Stimulated activated memory B cell treated with anti-CD40 and anti-IgM and Interleukin-4, amounts not matched to agents 10 μg/mL and 1 μg/mL and 100 μg/mL, for 72 hours (primary cell): ENCODE data around the gene MERTK.
"Not testable (repeated sequence)": the region's sequence is repeated elsewhere in the genome, so short reads cannot be mapped to it uniquely, and the experiment has no call there.

Source experiments
- ATAC-seq: fragments of 150-1000 bp; cut with Tn5 transposase; 2 replicates; pipeline ENCODE4 v1.10.0; 2021
- H3K27ac Mint-ChIP-seq: one replicate; pipeline ENCODE4 v1.8.0; 2022; ENCODE audit warnings: mild to moderate bottlenecking, mixed read lengths
- H3K27me3 Mint-ChIP-seq: one replicate; pipeline ENCODE4 v1.8.0; 2022; ENCODE audit warnings: mixed read lengths
- H3K36me3 Mint-ChIP-seq: one replicate; pipeline ENCODE4 v1.8.0; 2022; ENCODE audit warnings: mixed read lengths
- H3K4me1 Mint-ChIP-seq: one replicate; pipeline ENCODE4 v1.8.0; 2022; ENCODE audit warnings: mixed read lengths
- H3K4me3 Mint-ChIP-seq: one replicate; pipeline ENCODE4 v1.8.0; 2022; ENCODE audit warnings: mild to moderate bottlenecking, moderate library complexity, mixed read lengths
- H3K9me3 Mint-ChIP-seq: one replicate; pipeline ENCODE4 v1.8.0; 2022; ENCODE audit warnings: mixed read lengths

The MERTK gene

GRCh38 chr2:111924617-111925107 is 26.3 kb downstream of the MERTK start:
- no peak overlapping the region for H3K4me3 Mint-ChIP-seq
- no peaks in the 10 kb centered on the region for H3K9me3 Mint-ChIP-seq
- ATAC-seq: no peak
- no peaks in the 10 kb centered on the region for H3K4me1 Mint-ChIP-seq
- H3K36me3 Mint-ChIP-seq: no peaks in the 10 kb centered on the region
- H3K27ac Mint-ChIP-seq: no peak overlapping the region
- H3K27me3 Mint-ChIP-seq: no peaks in the 10 kb centered on the region

GRCh38 chr2:111927723-111928122 is 29.3 kb downstream of the MERTK start:
- Mint-ChIP-seq H3K27ac (no peak overlapping the region), H3K4me1 (no peaks in the 10 kb centered on the region), H3K4me3 (no peak overlapping the region), H3K36me3 (no peaks in the 10 kb centered on the region), H3K9me3 (no peaks in the 10 kb centered on the region), H3K27me3 (peaks cover 6% of the 10 kb centered on the region)
- ATAC-seq: no peak

GRCh38 chr2:111930409-111930808 is 32.0 kb downstream of the MERTK start:
- Mint-ChIP-seq H3K9me3 (no peaks in the 10 kb centered on the region), H3K4me1 (no peaks in the 10 kb centered on the region), H3K27me3 (peaks cover 23% of the 10 kb centered on the region), H3K27ac (no peak overlapping the region), H3K4me3 (no peak overlapping the region), H3K36me3 (no peaks in the 10 kb centered on the region)
- ATAC-seq: peak; percentile 44

- no peaks in the 10 kb centered on the region for H3K4me1 Mint-ChIP-seq
- no peaks in the 10 kb centered on the region for H3K9me3 Mint-ChIP-seq
- no peak overlapping the region for H3K4me3 Mint-ChIP-seq
- H3K36me3 Mint-ChIP-seq: no peaks in the 10 kb centered on the region
- H3K27me3 Mint-ChIP-seq: peaks cover 25% of the 10 kb centered on the region
- no peak for ATAC-seq
- no peak overlapping the region for H3K27ac Mint-ChIP-seq
Measured at GRCh38 chr2:111930875-111931274, 32.5 kb downstream of the MERTK start.

- H3K4me3 Mint-ChIP-seq: no peak overlapping the region
- no peaks in the 10 kb centered on the region for H3K9me3 Mint-ChIP-seq
- H3K27me3 Mint-ChIP-seq: peaks cover 27% of the 10 kb centered on the region
- no peak for ATAC-seq
- no peaks in the 10 kb centered on the region for H3K36me3 Mint-ChIP-seq
- H3K4me1 Mint-ChIP-seq: no peaks in the 10 kb centered on the region
- no peak overlapping the region for H3K27ac Mint-ChIP-seq
Measured at GRCh38 chr2:111932841-111933291, 34.5 kb downstream of the MERTK start.

- not testable (repeated sequence) for H3K27ac Mint-ChIP-seq, H3K4me3 Mint-ChIP-seq, H3K4me1 Mint-ChIP-seq, H3K36me3 Mint-ChIP-seq, H3K9me3 Mint-ChIP-seq, ATAC-seq
- peaks cover 38% of the 10 kb centered on the region for H3K27me3 Mint-ChIP-seq
Measured at GRCh38 chr2:111933900-111934299, 35.5 kb downstream of the MERTK start.

GRCh38 chr2:111936881-111937280 is 38.5 kb downstream of the MERTK start:
- Mint-ChIP-seq H3K27ac (no peak overlapping the region), H3K4me3 (no peak overlapping the region), H3K27me3 (peaks cover 60% of the 10 kb centered on the region), H3K9me3 (no peaks in the 10 kb centered on the region), H3K4me1 (no peaks in the 10 kb centered on the region), H3K36me3 (no peaks in the 10 kb centered on the region)
- ATAC-seq: no peak

GRCh38 chr2:111938392-111938791 is 40.0 kb downstream of the MERTK start:
- Mint-ChIP-seq H3K27ac (no peak overlapping the region), H3K4me3 (no peak overlapping the region), H3K36me3 (no peaks in the 10 kb centered on the region), H3K27me3 (peaks cover 65% of the 10 kb centered on the region), H3K4me1 (no peaks in the 10 kb centered on the region), H3K9me3 (no peaks in the 10 kb centered on the region)
- ATAC-seq: no peak

GRCh38 chr2:111940333-111941196 is 42.2 kb downstream of the MERTK start:
- H3K27me3 Mint-ChIP-seq: peaks cover 51% of the 10 kb centered on the region
- H3K9me3 Mint-ChIP-seq: no peaks in the 10 kb centered on the region
- H3K27ac Mint-ChIP-seq: no peak overlapping the region
- H3K36me3 Mint-ChIP-seq: no peaks in the 10 kb centered on the region
- H3K4me3 Mint-ChIP-seq: no peak overlapping the region
- no peak for ATAC-seq
- no peaks in the 10 kb centered on the region for H3K4me1 Mint-ChIP-seq

GRCh38 chr2:111941531-111941930 is 43.1 kb downstream of the MERTK start:
- no peaks in the 10 kb centered on the region for H3K4me1 Mint-ChIP-seq
- H3K27ac Mint-ChIP-seq: no peak overlapping the region
- ATAC-seq: no peak
- H3K27me3 Mint-ChIP-seq: peaks cover 51% of the 10 kb centered on the region
- H3K4me3 Mint-ChIP-seq: no peak overlapping the region
- no peaks in the 10 kb centered on the region for H3K9me3 Mint-ChIP-seq
- H3K36me3 Mint-ChIP-seq: no peaks in the 10 kb centered on the region

GRCh38 chr2:111944531-111945210 is 46.3 kb downstream of the MERTK start:
- ATAC-seq: peak; percentile 17
- Mint-ChIP-seq H3K27me3 (peaks cover 33% of the 10 kb centered on the region), H3K4me1 (no peaks in the 10 kb centered on the region), H3K36me3 (no peaks in the 10 kb centered on the region), H3K9me3 (peaks cover 3% of the 10 kb centered on the region), H3K27ac (no peak overlapping the region), H3K4me3 (no peak overlapping the region)

GRCh38 chr2:111945444-111946293 is 47.3 kb downstream of the MERTK start:
- no peak for ATAC-seq
- Mint-ChIP-seq H3K9me3 (peaks cover 3% of the 10 kb centered on the region), H3K4me3 (no peak overlapping the region), H3K36me3 (no peaks in the 10 kb centered on the region), H3K4me1 (no peaks in the 10 kb centered on the region), H3K27ac (no peak overlapping the region), H3K27me3 (peaks cover 26% of the 10 kb centered on the region)

- ATAC-seq: no peak
- Mint-ChIP-seq H3K4me1 (no peaks in the 10 kb centered on the region), H3K36me3 (no peaks in the 10 kb centered on the region), H3K9me3 (peaks cover 3% of the 10 kb centered on the region), H3K4me3 (no peak overlapping the region), H3K27me3 (peaks cover 19% of the 10 kb centered on the region), H3K27ac (no peak overlapping the region)
Measured at GRCh38 chr2:111946294-111947114, 48.1 kb downstream of the MERTK start.

- H3K4me3 Mint-ChIP-seq: no peak overlapping the region
Measured at GRCh38 chr2:111947219-111947618, 48.8 kb downstream of the MERTK start.

More at GRCh38 chr2:111947219-111947618, 48.8 kb downstream of the MERTK start:
- Mint-ChIP-seq H3K4me1 (no peaks in the 10 kb centered on the region), H3K27ac (no peak overlapping the region), H3K27me3 (peaks cover 12% of the 10 kb centered on the region), H3K9me3 (peaks cover 3% of the 10 kb centered on the region), H3K36me3 (no peaks in the 10 kb centered on the region)
- ATAC-seq: no peak
